ENCODE results near the gene USH1G. TPM values are rescaled to one million over a fixed set of nuclear protein-coding genes. Genes with fewer than 3 reads are reported as not detected.
A peak's percentile ranks its signal among the peaks of the same experiment; 100 is the strongest.

The USH1G gene
- total RNA-seq, 1 experiment from 2014 or later = 0.48 TPM

GRCh38 chr17:74960570-74961342 is 37.7 kb upstream of the USH1G start:
- H3K36me3 Mint-ChIP-seq (ENCODE audit: insufficient read depth, unreplicated experiment) = peaks cover 23% of the 10 kb centered on the region

GRCh38 chr17:74959826-74960515 is 36.9 kb upstream of the USH1G start:
- H3K4me1 Mint-ChIP-seq (ENCODE audit: low read depth, unreplicated experiment) = peaks cover 21% of the 10 kb centered on the region
- H3K4me1 ChIP-seq = 0 out of 2 replicates have a peak, but pooled peaks cover 3% of the 10 kb centered on the region
- no peak for DNase-seq
- H3K27me3 ChIP-seq (replicated peaks; ENCODE audit: control insufficient read depth, insufficient read depth, low read length) = no peaks in the 10 kb centered on the region
- CTCF ChIA-PET = interaction anchor here (0.6 to 3.9 kb wide), 26 partner anchors 11 to 242 kb away, joined by 3 to 86 read pairs (median 10); partner anchors contain the start of genes FDXR, HID1, MRPL58 and NT5C
- no peak overlapping the region for H3K4me3 Mint-ChIP-seq (ENCODE audit: unreplicated experiment)
- no peaks in the 10 kb centered on the region for H3K27me3 Mint-ChIP-seq (ENCODE audit: insufficient read depth, unreplicated experiment)
- no peaks in the 10 kb centered on the region for H3K9me3 Mint-ChIP-seq (ENCODE audit: unreplicated experiment)
- BruUV-seq (replicated peaks) = no TSS peak
- intact Hi-C loops (cut with micrococcal nuclease; ENCODE audit: unreplicated experiment) = no loop called here
- H3K36me3 Mint-ChIP-seq (ENCODE audit: insufficient read depth, unreplicated experiment) = peaks cover 23% of the 10 kb centered on the region
- no peak overlapping the region for H3K27ac Mint-ChIP-seq (ENCODE audit: unreplicated experiment)
- H3K4me3 ChIP-seq (ENCODE audit: low read depth, low read length) = no peak overlapping the region
- H3K9me3 ChIP-seq = no peaks in the 10 kb centered on the region
- POLR2A ChIA-PET = interaction anchor here (0.6 to 2.3 kb wide), 4 partner anchors 28 to 87 kb away, joined by 3 to 18 read pairs (median 4); partner anchors contain the start of genes CDR2L, FDXR and MRPL58
- peaks cover 1% of the 10 kb centered on the region; the same call in 1 of the 2 replicates for H3K36me3 ChIP-seq (ENCODE audit: control insufficient read depth, insufficient read depth, low read length)
- TF ChIP-seq CTCF (IDR thresholded peaks at IDR 0.05; ENCODE audit: insufficient read depth in 1 of 2, low read depth in 1 of 2, low read length in 1 of 2, severe bottlenecking in 1 of 2, unreplicated experiment in 1 of 2) = no peak

More at GRCh38 chr17:74960570-74961342, 37.7 kb upstream of the USH1G start:
- Mint-ChIP-seq H3K4me3 (ENCODE audit: unreplicated experiment) (peak overlapping the region; percentile 51), H3K27ac (ENCODE audit: unreplicated experiment) (peak overlapping the region; percentile 79), H3K9me3 (ENCODE audit: unreplicated experiment) (no peaks in the 10 kb centered on the region), H3K4me1 (ENCODE audit: low read depth, unreplicated experiment) (peaks cover 21% of the 10 kb centered on the region), H3K27me3 (ENCODE audit: insufficient read depth, unreplicated experiment) (no peaks in the 10 kb centered on the region)
- Histone ChIP-seq H3K27me3 (replicated peaks; ENCODE audit: control insufficient read depth, insufficient read depth, low read length) (no peaks in the 10 kb centered on the region), H3K4me3 (ENCODE audit: low read depth, low read length) (no peak overlapping the region), H3K4me1 (0 out of 2 replicates have a peak, but pooled peaks cover 3% of the 10 kb centered on the region), H3K36me3 (ENCODE audit: control insufficient read depth, insufficient read depth, low read length) (peaks cover 1% of the 10 kb centered on the region; the same call in 1 of the 2 replicates), H3K9me3 (no peaks in the 10 kb centered on the region)
- POLR2A ChIA-PET = interaction anchor here (0.6 to 2.3 kb wide), 8 partner anchors 12 to 126 kb away, joined by 3 to 18 read pairs (median 4); partner anchors contain the start of genes CDR2L, FDXR, HID1 and MRPL58
- TF ChIP-seq CTCF (IDR thresholded peaks at IDR 0.05; ENCODE audit: insufficient read depth in 1 of 2, low read depth in 1 of 2, low read length in 1 of 2, severe bottlenecking in 1 of 2, unreplicated experiment in 1 of 2) = peak; percentile 61 to 74
- CTCF ChIA-PET = interaction anchor here (0.6 to 3.9 kb wide), 37 partner anchors 9 to 241 kb away, joined by 3 to 86 read pairs (median 6); partner anchors contain the start of genes ATP5PD, CDR2L, FDXR and HID1
- peak; percentile 82 to 88 for DNase-seq
- BruUV-seq (replicated peaks) = no TSS peak
- intact Hi-C loops (cut with micrococcal nuclease; ENCODE audit: unreplicated experiment) = loop anchor here (1.0 kb wide), 4 partner anchors 22 to 75 kb away; partner anchors contain the start of gene MRPL58

Data from Caco-2 (cell line).